GM04503 (cell line): ENCODE results near the gene TRPM8.

Experiments used
- DNase-seq: peaks from one replicate; pipeline ENCODE4 v3.0.0-alpha.2; 2012; ENCODE audit warnings: low read depth

The TRPM8 gene

GRCh38 chr2:234002281-234002680 is 85.1 kb downstream of the TRPM8 start:
- no peak for DNase-seq

- DNase-seq, result peak; percentile 85
Observed at GRCh38 chr2:234003972-234004617, 86.9 kb downstream of the TRPM8 start.

DNA sequence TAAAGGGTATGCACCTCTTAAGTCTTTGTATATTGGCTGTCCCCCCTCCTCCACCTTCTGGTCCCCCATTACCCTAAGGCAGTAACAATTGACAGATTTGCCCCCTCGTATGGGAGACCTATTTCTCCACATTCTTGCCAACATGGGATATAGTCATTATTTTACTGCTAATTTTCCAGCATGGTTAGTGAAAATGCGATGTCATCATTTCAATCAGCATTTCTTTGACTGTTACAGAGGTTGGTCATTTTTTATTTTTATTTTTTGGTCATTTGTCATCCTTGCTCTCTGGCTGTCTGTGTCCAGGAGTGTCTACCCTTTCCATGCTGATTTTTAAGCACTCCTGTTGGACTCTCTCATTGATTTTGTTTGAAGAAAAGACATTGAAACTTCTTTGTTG is 88.0 kb downstream of the TRPM8 start:
- no peak for DNase-seq

DNA sequence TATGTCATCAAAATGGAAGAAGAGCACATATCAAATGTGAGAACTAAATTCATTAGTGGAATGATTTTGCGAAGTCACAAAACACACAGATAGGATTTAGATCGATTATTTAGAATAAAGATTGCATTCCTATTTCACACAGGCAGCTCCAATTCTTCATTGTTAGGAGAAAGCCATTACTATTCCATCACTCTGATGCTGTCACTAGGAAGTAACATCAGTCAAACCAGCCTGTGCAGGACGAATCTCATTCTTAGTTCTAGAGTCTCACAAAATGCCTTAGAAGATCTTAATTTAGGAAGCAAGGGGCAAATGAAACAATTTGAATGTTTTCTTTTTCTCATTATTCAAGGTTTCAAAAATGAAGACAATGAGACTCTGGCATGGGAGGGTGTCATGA is 89.3 kb downstream of the TRPM8 start:
- no peak for DNase-seq

DNA sequence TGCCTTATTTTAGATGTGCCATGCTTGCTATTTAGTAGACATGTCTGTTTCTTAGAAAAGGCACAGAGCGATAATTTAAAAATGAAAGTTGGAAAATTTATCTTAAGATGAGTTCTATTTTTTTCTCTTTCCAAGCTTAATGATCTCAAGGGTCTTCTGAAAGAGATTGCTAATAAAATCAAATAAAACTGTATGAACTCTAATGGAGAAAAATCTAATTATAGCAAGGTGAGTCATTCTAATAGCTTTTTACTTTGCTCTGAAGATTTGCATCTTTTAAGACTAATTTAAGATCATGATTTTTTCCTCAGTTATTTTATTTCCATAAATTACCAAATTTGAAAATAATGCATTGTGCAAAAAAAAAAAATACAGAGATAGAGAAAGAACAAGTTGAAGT is 97.3 kb downstream of the TRPM8 start:
- DNase-seq, result no peak

DNA sequence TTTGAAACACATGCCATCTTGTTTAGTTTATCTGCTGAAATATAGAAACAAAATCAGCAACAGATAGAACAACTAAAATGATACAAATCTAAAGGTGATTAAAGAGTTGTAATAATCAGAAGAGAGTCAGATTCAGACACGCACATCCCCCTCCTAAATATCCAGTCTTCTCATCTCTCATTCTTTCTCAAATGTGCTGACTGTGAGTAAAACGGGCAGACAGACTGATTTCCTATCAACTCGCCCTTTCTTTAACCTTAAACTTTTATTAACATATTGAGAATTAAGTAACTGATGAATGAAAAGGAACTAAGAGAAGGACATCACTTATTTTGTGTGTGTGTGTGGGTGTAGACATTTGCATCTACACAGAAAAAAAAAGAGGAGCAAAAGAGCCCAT is 98.7 kb downstream of the TRPM8 start:
- no peak for DNase-seq

GRCh38 chr2:234019896-234020295 is 102.7 kb downstream of the TRPM8 start:
- DNase-seq, result no peak

DNA sequence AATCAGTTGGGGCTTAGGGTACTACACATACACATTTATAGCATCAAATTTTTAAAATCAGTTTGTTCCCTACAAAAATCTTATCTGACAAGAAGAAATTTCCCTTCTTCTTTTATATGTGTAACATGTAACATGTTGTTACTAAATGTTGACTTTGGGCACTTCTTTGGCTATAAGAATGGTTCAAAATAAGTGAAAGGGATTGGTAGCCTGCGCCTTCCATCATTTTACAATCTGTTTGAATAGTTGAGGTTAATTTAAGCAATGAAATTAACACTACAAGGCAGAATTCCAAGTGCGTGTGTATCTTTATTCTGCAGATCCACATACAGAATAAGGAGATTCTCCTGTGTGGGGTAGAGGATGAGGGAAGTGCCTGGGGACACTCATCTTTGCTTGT is 103.2 kb downstream of the TRPM8 start:
- no peak for DNase-seq

DNA sequence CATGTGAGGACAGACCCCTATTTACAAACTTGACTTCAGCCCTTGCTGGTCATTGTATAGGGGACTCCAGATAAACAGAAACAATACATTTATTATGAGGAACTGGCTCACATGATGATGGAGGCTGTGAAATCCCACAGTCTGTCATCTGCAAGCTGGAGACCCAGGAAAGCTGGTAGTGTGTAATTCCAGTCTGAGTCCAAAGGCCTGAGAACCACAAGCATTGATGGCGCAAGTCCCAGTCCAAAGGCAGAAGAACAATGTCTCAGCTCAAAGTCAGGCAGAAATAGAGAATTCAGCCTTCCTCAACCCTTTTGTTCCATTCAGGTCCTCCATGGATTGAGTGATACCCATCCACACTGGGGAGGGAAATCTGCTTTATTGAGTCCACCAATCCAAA is 105.3 kb downstream of the TRPM8 start:
- DNase-seq, result no peak

GRCh38 chr2:234024304-234024703 is 107.1 kb downstream of the TRPM8 start:
- no peak for DNase-seq

GRCh38 chr2:234025466-234025865 is 108.3 kb downstream of the TRPM8 start:
- no peak for DNase-seq

DNA sequence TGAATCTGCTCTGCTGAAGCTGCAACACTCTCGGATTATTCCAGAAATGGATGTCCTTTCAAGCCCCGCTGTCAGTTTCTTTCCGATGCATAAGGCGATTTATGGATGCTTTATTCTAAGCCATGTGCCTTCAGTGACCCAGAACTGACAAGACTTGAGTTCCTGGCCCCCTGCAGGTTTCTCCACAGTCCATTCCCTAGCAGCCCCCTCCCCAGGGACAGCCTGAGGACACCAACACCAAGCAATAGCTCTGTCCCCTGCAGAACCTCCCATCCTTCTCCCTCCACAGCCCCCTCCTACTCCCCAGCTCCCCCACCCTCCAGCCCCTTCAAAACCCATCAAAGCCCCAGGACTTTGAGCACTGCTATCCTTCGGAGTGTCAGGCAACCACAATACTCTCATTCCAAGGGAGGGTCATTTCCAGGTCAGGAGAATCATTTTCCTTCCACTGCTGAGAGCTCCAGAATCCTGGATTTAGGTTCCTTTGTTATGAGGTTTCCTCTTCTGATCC is 108.8 kb downstream of the TRPM8 start:
- DNase-seq, result no peak

DNA sequence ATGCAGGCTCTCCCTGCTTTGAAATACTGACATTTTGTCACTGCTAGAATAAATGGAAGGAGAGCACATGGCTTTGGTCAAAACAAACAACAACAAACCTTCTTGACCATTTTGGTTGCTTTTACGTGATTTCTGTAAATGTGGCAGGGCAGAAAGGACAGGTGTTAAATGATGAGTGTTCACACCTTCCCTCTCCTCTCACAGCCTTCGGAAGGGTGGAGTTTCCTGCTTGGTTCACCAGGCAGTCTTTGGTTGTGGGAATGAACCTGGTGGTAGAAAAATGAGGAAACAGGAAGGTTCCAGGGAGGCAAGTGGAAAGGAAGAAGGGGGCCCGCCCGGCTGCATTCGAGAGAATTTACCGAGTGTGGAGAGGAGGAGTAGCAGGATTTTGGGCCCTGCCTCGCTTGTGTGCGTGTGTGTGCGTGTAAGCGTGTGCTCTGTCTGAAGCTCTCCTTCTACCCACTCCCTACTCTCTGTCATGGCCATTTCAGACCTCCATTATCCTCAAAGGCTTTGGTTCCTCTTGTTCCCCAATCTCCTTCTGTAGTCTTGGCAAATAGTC is 109.6 kb downstream of the TRPM8 start:
- no peak for DNase-seq

GRCh38 chr2:234027641-234028040 is 110.5 kb downstream of the TRPM8 start:
- DNase-seq, result no peak

DNA sequence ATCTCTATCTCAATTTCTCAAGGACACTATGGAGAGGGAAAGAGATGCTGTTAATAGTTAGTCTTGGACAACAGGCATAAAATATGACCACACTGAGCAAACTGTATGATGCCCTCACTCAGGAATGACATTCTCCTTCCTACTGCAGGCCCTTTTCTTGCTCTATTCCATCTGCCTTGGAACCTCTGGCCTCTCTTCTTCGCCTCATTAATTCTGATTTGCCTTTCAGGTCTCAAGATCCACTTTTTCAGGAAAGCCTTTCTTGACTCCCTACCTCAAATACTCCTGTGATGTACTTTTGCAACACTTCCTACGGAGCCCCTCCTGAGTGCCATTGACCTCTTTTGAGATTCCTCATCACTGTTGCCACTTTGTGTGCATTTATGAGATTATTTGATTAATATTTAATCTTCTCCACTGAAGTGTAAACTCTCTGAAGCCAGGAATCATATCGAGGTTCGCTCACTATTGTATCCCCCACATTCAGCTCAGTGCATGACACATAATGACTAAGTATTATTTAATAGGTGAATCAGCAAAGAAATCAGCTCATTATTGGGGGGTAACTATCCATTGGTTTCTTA is 112.1 kb downstream of the TRPM8 start:
- DNase-seq, result no peak

DNA sequence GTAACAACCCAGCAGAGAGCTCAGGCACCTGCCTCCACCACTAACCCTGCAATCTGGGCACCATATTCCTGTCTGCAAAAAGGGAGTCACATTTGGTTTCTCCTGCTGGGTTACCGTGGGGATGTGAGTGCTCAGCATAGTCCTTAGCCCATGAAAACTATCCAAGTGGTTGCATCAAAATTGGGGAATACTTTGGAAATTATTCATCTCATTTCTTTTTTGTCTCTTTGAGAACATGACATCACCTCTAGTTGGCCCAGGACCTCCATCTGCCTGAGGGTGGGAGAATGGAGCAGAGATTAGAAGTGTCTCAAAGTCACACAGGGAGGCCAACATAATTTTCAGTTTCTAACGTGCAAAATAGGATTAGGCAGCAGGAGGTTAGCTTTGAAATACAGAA is 114.0 kb downstream of the TRPM8 start:
- no peak for DNase-seq

- peak; percentile 59 for DNase-seq
Observed at GRCh38 chr2:234032279-234032856, 115.2 kb downstream of the TRPM8 start.

DNA sequence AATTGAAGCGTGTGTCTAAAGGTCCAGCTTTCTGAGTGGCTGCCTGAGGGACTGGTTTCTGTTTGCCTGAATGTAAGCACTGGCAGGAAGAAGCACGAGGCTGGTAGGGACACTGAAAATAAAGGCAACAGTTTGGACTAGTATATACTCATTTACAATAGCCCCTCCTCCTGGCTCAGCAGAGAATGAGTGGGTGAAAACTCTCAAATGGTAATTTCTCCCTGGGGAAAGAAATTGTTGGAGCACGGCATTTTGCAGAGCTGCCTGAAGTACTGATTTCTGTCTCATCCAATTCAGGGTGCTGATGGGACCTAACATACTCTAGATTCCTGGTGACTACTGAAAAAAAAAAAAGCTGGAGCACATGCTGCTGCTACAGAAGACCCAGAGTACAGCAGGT is 116.0 kb downstream of the TRPM8 start:
- DNase-seq, result no peak

DNA sequence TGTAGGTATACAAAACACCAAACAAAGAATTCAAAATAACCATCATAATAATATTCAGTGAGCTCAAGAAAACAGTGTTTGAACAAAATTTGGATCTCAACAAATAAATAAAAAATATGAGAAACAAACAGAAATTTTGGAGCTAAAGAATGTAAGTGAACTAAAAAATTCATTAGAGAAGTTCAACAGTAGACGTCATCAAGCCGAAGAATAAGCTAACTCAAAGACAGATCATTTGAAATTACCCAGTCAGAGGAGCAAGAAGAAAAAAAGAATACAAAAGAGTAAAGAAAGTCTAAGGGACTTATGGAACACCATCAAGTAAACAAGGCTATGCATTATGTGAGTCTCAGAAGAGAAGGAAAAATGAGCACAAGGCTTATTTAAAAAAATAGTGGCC is 116.7 kb downstream of the TRPM8 start:
- DNase-seq, result no peak

- DNase-seq, result no peak
Observed at GRCh38 chr2:234038076-234038802, 121.1 kb downstream of the TRPM8 start.

DNA sequence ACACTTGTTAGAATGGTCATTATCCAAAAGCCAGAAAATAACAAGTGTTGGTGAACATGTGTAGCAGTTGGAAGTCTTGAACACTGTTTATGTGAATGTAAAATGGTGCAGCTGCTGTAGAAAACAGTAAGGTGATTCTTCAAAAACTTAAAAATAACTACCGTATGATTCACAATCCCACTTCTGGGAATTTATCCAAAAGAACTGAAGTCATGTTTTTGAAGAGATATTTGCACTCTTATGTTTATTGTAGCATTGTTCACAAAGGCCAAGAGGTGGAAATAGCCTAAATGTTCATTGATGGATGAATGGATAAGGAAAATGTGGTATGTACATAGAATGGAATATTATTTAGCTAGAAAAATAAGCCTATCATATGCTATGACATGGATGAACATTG is 127.0 kb downstream of the TRPM8 start:
- DNase-seq, result peak; percentile 49

GRCh38 chr2:234046521-234046920 is 129.3 kb downstream of the TRPM8 start:
- DNase-seq, result no peak

- DNase-seq, result no peak
Observed at GRCh38 chr2:234047361-234047760, 130.2 kb downstream of the TRPM8 start.
